Right lobe of liver (tissue), 4 donors: ENCODE measurements around the gene BICRA.

Source experiments
- POLR2A ChIP-seq: fragments of 450-650 bp; IDR thresholded peaks from one replicate; pipeline ENCODE4 v1.6.1; 2017; ENCODE audit warnings: antibody characterized with exemption, mild to moderate bottlenecking
- TF ChIP-seq, protein P1 (sequence below), 4 donors: fragments of 200-600 bp in 3 of 4; fragments of 450-650 bp in 1 of 4; IDR thresholded peaks; one replicate each; pipeline versions ENCODE4 v1.5.1 to v1.8.0; 2016 to 2022; ENCODE audit warnings: antibody characterized with exemption in 4 of 4, mild to moderate bottlenecking in 2 of 4
- donor health status: DM: no; HTN: no; CAD: no.
- donor health status: DM: no; HTN: no; CAD: no.
- donor health status: DM: no; HTN: yes; CAD: no.

- TF ChIP-seq, protein P1, sequence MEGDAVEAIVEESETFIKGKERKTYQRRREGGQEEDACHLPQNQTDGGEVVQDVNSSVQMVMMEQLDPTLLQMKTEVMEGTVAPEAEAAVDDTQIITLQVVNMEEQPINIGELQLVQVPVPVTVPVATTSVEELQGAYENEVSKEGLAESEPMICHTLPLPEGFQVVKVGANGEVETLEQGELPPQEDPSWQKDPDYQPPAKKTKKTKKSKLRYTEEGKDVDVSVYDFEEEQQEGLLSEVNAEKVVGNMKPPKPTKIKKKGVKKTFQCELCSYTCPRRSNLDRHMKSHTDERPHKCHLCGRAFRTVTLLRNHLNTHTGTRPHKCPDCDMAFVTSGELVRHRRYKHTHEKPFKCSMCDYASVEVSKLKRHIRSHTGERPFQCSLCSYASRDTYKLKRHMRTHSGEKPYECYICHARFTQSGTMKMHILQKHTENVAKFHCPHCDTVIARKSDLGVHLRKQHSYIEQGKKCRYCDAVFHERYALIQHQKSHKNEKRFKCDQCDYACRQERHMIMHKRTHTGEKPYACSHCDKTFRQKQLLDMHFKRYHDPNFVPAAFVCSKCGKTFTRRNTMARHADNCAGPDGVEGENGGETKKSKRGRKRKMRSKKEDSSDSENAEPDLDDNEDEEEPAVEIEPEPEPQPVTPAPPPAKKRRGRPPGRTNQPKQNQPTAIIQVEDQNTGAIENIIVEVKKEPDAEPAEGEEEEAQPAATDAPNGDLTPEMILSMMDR (IDR thresholded peaks at IDR 0.05), result no peak
- TF ChIP-seq POLR2A, result no peak
Measured at GRCh38 chr19:47623921-47624391, 15.0 kb downstream of the BICRA start.
